Activated naive CD4-positive, alpha-beta T cell treated with anti-CD3 and anti-CD28 coated beads for 36 hours (primary cell): ENCODE measurements around the gene PPP2R2B. TPM values are rescaled to one million over a fixed set of nuclear protein-coding genes. Genes with fewer than 3 reads are reported as not detected.

Source experiments
- CTCF ChIA-PET: fragments of 350-600 bp; sonication (Branson Sonifier 250); formaldehyde crosslinking; loops from one replicate; lab custom pipeline; 2021; ENCODE audit warnings: antibody characterized with exemption; lab: Charles Lee
- DNase-seq: peaks from one replicate; pipeline ENCODE4 v3.0.0-alpha.2; 2020
- H3K27ac Mint-ChIP-seq: one replicate; pipeline ENCODE4 v1.8.0; 2021; ENCODE audit warnings: mild to moderate bottlenecking, mixed read lengths
- H3K27me3 Mint-ChIP-seq: one replicate; pipeline ENCODE4 v1.8.0; 2021; ENCODE audit warnings: low read depth, mixed read lengths
- H3K36me3 Mint-ChIP-seq: one replicate; pipeline ENCODE4 v1.8.0; 2021; ENCODE audit warnings: low read depth, mixed read lengths
- H3K4me1 Mint-ChIP-seq: one replicate; pipeline ENCODE4 v1.8.0; 2021; ENCODE audit warnings: low read depth, mixed read lengths
- H3K4me3 Mint-ChIP-seq: one replicate; pipeline ENCODE4 v1.8.0; 2021; ENCODE audit warnings: mild to moderate bottlenecking, moderate library complexity, mixed read lengths
- H3K9me3 Mint-ChIP-seq: one replicate; pipeline ENCODE4 v1.8.0; 2021; ENCODE audit warnings: mixed read lengths
- intact Hi-C: fragments of 100-400 bp; cut with micrococcal nuclease; formaldehyde crosslinking; loops from one replicate; pipeline ENCODE4 v1.15.1; 2023
- total RNA-seq, 2 experiments: library from RNA; stranded (reverse); gene quantifications; one replicate each; pipeline ENCODE4 v1.2.3, GENCODE V29; 2021

PPP2R2B gene
- not detected for total RNA-seq

DNA sequence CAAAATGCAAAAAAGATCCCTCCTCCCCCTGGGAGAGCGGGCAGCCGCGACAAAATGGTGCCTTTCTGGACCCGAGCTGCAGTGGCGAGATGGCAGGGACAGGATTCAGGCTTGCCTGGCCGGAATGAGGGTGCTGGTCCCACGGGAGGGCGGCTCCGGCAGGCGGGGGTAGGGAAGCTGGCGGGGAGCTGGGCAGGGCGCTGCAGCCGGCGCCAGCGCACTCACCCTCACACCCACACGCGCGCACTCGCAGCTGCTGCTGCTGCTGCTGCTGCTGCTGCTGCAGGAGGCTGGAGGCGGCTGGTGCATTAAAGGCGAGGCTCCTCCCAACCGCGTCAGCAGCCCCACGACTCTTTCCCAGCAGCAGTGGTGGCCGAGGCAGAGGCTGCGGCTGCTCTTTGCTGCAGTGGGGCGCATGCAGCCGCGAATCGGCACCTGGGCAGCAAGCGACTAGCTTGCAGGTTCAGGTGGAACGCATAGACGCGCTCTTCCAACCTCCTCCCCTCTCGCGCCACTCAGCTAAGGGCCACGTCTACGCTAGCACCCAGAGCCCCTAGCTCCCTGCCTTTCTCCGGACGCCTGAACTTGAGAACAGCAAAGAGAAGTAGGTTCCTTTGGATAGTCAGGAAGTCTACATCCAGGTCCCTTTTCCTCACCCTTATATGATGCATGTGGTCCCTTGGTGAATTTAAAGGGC lies at the start of gene PPP2R2B:
Gene PPP2R2B, minus strand, starts transcription at position 282 of the 697 bp plus-strand sequence.
- peaks cover 11% of the 10 kb centered on the region for H3K4me1 Mint-ChIP-seq
- H3K36me3 Mint-ChIP-seq = no peaks in the 10 kb centered on the region
- H3K4me3 Mint-ChIP-seq = peak within 1 kb of the TSS; percentile 80
- peak; percentile 40 for DNase-seq
- no peak within 1 kb of the TSS for H3K27ac Mint-ChIP-seq
- CTCF ChIA-PET = no interaction called here
- intact Hi-C loops = loop anchor here (1.0 to 10.0 kb wide), 3 partner anchors 126 to 431 kb away; partner anchors contain the start of gene TCERG1
- peaks cover 36% of the 10 kb centered on the region for H3K27me3 Mint-ChIP-seq
- H3K9me3 Mint-ChIP-seq = no peaks in the 10 kb centered on the region

DNA sequence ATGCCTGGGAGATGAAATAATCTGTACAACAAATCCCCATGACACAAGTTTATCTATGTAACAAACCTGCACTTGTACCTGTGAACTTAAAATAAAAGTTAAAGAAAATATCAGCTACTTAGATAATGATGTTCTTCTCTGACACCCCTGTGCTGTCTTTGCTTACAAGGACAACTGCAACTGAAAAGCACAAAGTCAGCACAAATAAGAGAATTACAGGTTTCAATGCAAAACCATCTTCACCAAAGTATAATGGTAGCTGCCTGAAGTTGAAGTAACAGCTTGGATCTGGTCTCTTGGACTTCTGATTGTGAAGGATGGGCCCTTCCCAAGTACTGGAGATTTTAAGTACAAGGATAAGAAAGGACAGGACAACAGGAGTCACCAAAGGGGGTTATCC lies 45.6 kb upstream of the PPP2R2B start:
- intact Hi-C loops = no loop called here
- Mint-ChIP-seq H3K36me3 (no peaks in the 10 kb centered on the region), H3K27ac (no peak overlapping the region), H3K9me3 (no peaks in the 10 kb centered on the region), H3K4me1 (no peaks in the 10 kb centered on the region), H3K27me3 (no peaks in the 10 kb centered on the region), H3K4me3 (no peak overlapping the region)
- no peak for DNase-seq
- CTCF ChIA-PET = no interaction called here

- Mint-ChIP-seq H3K4me3 (no peak overlapping the region), H3K27me3 (no peaks in the 10 kb centered on the region), H3K27ac (no peak overlapping the region), H3K4me1 (peaks cover 3% of the 10 kb centered on the region), H3K9me3 (no peaks in the 10 kb centered on the region), H3K36me3 (no peaks in the 10 kb centered on the region)
- intact Hi-C loops = no loop called here
- CTCF ChIA-PET = no interaction called here
- DNase-seq = no peak
Observed at GRCh38 chr5:146921225-146921624, 42.7 kb upstream of the PPP2R2B start.

GRCh38 chr5:146920351-146920881 lies 41.9 kb upstream of the PPP2R2B start:
- Mint-ChIP-seq H3K36me3 (no peaks in the 10 kb centered on the region), H3K9me3 (no peaks in the 10 kb centered on the region), H3K27me3 (no peaks in the 10 kb centered on the region), H3K27ac (no peak overlapping the region), H3K4me3 (no peak overlapping the region), H3K4me1 (peaks cover 11% of the 10 kb centered on the region)
- intact Hi-C loops = no loop called here
- CTCF ChIA-PET = no interaction called here
- no peak for DNase-seq

DNA sequence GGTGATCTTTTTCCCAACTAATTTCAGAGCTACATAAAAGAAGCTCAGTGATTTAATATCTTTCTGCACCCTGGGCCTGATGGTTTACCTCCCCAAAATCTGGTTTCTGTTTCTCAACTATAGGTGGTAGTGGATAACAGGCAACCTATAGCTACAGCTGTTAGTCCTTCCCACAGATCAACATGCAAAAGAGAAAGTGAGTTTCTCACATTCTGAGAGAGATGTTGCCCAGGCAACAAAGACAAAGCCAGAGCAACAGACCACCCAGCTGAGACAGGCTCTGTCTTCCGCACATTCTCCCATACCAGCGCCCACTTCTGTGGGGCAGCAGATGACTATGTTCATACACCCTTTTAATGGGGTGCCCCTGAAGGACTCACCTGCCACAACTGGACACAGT lies 40.7 kb upstream of the PPP2R2B start:
- H3K4me1 Mint-ChIP-seq = peaks cover 14% of the 10 kb centered on the region
- CTCF ChIA-PET = interaction anchor here (0.5 to 0.9 kb wide), 2 partner anchors 19 to 387 kb away, joined by 3 to 5 read pairs; no protein-coding TSS in a partner anchor
- no peaks in the 10 kb centered on the region for H3K36me3 Mint-ChIP-seq
- no peak for DNase-seq
- intact Hi-C loops = no loop called here
- no peaks in the 10 kb centered on the region for H3K9me3 Mint-ChIP-seq
- no peaks in the 10 kb centered on the region for H3K27me3 Mint-ChIP-seq
- H3K27ac Mint-ChIP-seq = no peak overlapping the region
- no peak overlapping the region for H3K4me3 Mint-ChIP-seq

GRCh38 chr5:146917931-146918330 lies 39.4 kb upstream of the PPP2R2B start:
- intact Hi-C loops = no loop called here
- Mint-ChIP-seq H3K4me1 (peaks cover 14% of the 10 kb centered on the region), H3K27me3 (no peaks in the 10 kb centered on the region), H3K9me3 (no peaks in the 10 kb centered on the region), H3K36me3 (no peaks in the 10 kb centered on the region), H3K4me3 (no peak overlapping the region), H3K27ac (no peak overlapping the region)
- CTCF ChIA-PET = no interaction called here
- no peak for DNase-seq

DNA sequence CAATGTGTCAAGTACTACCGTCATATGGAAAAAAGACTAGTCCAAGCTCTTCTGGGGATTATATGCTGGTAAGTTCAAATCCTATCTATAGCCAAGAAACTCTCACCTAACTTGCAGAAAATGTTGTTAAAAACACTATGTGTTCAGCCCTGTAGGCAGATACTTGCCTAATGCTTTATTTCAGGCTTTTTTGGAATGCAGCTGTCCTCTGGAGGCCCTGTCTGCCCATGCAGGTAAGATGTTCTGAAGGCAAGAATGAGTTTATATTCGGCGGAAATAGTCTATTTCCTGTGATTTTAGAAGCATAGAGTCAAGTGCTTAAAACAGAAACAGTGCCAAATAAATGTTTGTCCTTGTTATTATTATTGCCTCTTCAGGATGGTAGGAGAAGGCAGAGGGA lies 34.3 kb upstream of the PPP2R2B start:
- Mint-ChIP-seq H3K27me3 (no peaks in the 10 kb centered on the region), H3K27ac (no peak overlapping the region), H3K36me3 (no peaks in the 10 kb centered on the region), H3K9me3 (no peaks in the 10 kb centered on the region), H3K4me1 (peaks cover 20% of the 10 kb centered on the region), H3K4me3 (no peak overlapping the region)
- CTCF ChIA-PET = interaction anchor here (0.7 kb wide), 1 partner anchor 601 kb away, joined by 3 read pairs; no protein-coding TSS in a partner anchor
- intact Hi-C loops = no loop called here
- DNase-seq = no peak

DNA sequence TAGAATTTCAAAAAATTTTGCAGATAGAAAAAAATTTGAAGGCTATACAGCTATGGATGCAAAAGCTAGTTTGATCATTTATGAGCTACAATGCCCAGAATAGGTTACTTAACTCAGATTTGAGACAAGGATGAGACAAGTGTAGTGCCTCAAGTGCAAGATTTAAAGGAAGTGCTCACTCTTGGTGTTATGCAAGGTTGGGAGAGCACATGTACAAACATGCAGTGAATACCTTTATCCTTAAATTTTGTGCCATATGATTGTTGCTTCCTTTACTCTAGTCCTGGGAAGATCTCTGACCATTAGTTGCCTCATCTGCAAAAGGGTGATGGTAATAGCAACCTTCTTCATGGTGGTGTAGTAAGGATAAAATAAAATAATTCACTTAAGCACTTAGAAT lies 31.7 kb upstream of the PPP2R2B start:
- Mint-ChIP-seq H3K36me3 (no peaks in the 10 kb centered on the region), H3K27me3 (no peaks in the 10 kb centered on the region), H3K27ac (no peak overlapping the region), H3K9me3 (no peaks in the 10 kb centered on the region), H3K4me3 (no peak overlapping the region), H3K4me1 (peaks cover 8% of the 10 kb centered on the region)
- CTCF ChIA-PET = interaction anchor here (0.7 kb wide), 1 partner anchor 78 kb away, joined by 3 read pairs; no protein-coding TSS in a partner anchor
- no peak for DNase-seq
- intact Hi-C loops = no loop called here

GRCh38 chr5:146909255-146910068 lies 30.9 kb upstream of the PPP2R2B start:
- peaks cover 6% of the 10 kb centered on the region for H3K4me1 Mint-ChIP-seq

GRCh38 chr5:146906803-146907202 lies 28.2 kb upstream of the PPP2R2B start:
- no peak overlapping the region for H3K4me3 Mint-ChIP-seq
- H3K9me3 Mint-ChIP-seq = no peaks in the 10 kb centered on the region
- CTCF ChIA-PET = no interaction called here
- H3K27me3 Mint-ChIP-seq = peaks cover 2% of the 10 kb centered on the region
- intact Hi-C loops = no loop called here
- H3K36me3 Mint-ChIP-seq = no peaks in the 10 kb centered on the region
- no peak for DNase-seq
- no peak overlapping the region for H3K27ac Mint-ChIP-seq
- H3K4me1 Mint-ChIP-seq = no peaks in the 10 kb centered on the region

More at GRCh38 chr5:146909255-146910068, 30.9 kb upstream of the PPP2R2B start:
- Mint-ChIP-seq H3K9me3 (no peaks in the 10 kb centered on the region), H3K4me3 (no peak overlapping the region), H3K36me3 (no peaks in the 10 kb centered on the region), H3K27ac (no peak overlapping the region), H3K27me3 (peaks cover 2% of the 10 kb centered on the region)
- intact Hi-C loops = no loop called here
- no peak for DNase-seq
- CTCF ChIA-PET = interaction anchor here (0.7 kb wide), 1 partner anchor 78 kb away, joined by 3 read pairs; no protein-coding TSS in a partner anchor

- no peak for DNase-seq
- Mint-ChIP-seq H3K27me3 (peaks cover 2% of the 10 kb centered on the region), H3K4me3 (no peak overlapping the region)
Observed at GRCh38 chr5:146904890-146905289, 26.3 kb upstream of the PPP2R2B start.

GRCh38 chr5:146903789-146904188 lies 25.2 kb upstream of the PPP2R2B start:
- H3K4me3 Mint-ChIP-seq = no peak overlapping the region
- no peaks in the 10 kb centered on the region for H3K4me1 Mint-ChIP-seq
- peaks cover 2% of the 10 kb centered on the region for H3K27me3 Mint-ChIP-seq
- DNase-seq = no peak
- CTCF ChIA-PET = no interaction called here
- H3K9me3 Mint-ChIP-seq = no peaks in the 10 kb centered on the region
- intact Hi-C loops = no loop called here
- no peak overlapping the region for H3K27ac Mint-ChIP-seq
- H3K36me3 Mint-ChIP-seq = no peaks in the 10 kb centered on the region

More at GRCh38 chr5:146904890-146905289, 26.3 kb upstream of the PPP2R2B start:
- no peaks in the 10 kb centered on the region for H3K4me1 Mint-ChIP-seq
- H3K9me3 Mint-ChIP-seq = no peaks in the 10 kb centered on the region
- CTCF ChIA-PET = interaction anchor here (0.6 kb wide), 1 partner anchor 22 kb away, joined by 3 read pairs; no protein-coding TSS in a partner anchor
- intact Hi-C loops = no loop called here
- H3K27ac Mint-ChIP-seq = no peak overlapping the region
- no peaks in the 10 kb centered on the region for H3K36me3 Mint-ChIP-seq
